ENCODE results near the gene ARAP1. TPM values are rescaled to one million over a fixed set of nuclear protein-coding genes. Genes with fewer than 3 reads are reported as not detected.
A peak's percentile ranks its signal among the peaks of the same experiment; 100 is the strongest.

ARAP1 gene
- total RNA-seq, 2 donors from 2014 or later: 70.4 to 89.8 TPM

GRCh38 chr11:72730243-72730642 is 22.0 kb downstream of the ARAP1 start:
- no peak overlapping the region for H3K27ac ChIP-seq
- H3K36me3 ChIP-seq: no peaks in the 10 kb centered on the region
- no peaks in the 10 kb centered on the region for H3K9me3 ChIP-seq
- H3K4me1 ChIP-seq: no peaks in the 10 kb centered on the region
- no peak for TF ChIP-seq CTCF (IDR thresholded peaks at IDR 0.05)
- intact Hi-C loops (cut with DNase I): no loop called here
- H3K4me3 ChIP-seq: no peak overlapping the region
- no peaks in the 10 kb centered on the region for H3K27me3 ChIP-seq
- no peak overlapping the region for H3K9ac ChIP-seq (ENCODE audit: low read depth in 2 of 2, low read length in 2 of 2)
- DNase-seq: no peak

GRCh38 chr11:72727521-72727920 is 24.7 kb downstream of the ARAP1 start:
- TF ChIP-seq CTCF (IDR thresholded peaks at IDR 0.05): no peak
- intact Hi-C loops (cut with DNase I): loop anchor here (5.0 kb wide), 1 partner anchor 85 kb away; the partner anchor contains the start of gene ATG16L2
- Histone ChIP-seq H3K27ac (no peak overlapping the region), H3K27me3 (no peaks in the 10 kb centered on the region), H3K9me3 (no peaks in the 10 kb centered on the region), H3K36me3 (no peaks in the 10 kb centered on the region), H3K4me3 (no peak overlapping the region), H3K4me1 (peaks cover 4% of the 10 kb centered on the region), H3K9ac (ENCODE audit: low read depth in 2 of 2, low read length in 2 of 2) (no peak overlapping the region)
- no peak for DNase-seq

- no peak for DNase-seq
These were observed 25.7 kb downstream of the ARAP1 start for GRCh38 chr11:72726266-72727220.

GRCh38 chr11:72725724-72726028 is 26.5 kb downstream of the ARAP1 start:
- H3K27ac ChIP-seq: no peak overlapping the region
- no peak for DNase-seq
- peaks cover 10% of the 10 kb centered on the region for H3K4me1 ChIP-seq
- no peak for TF ChIP-seq CTCF (IDR thresholded peaks at IDR 0.05)
- no peaks in the 10 kb centered on the region for H3K9me3 ChIP-seq
- no peaks in the 10 kb centered on the region for H3K27me3 ChIP-seq
- intact Hi-C loops (cut with DNase I): loop anchor here (2.0 to 5.0 kb wide), 2 partner anchors 67 to 87 kb away; partner anchors contain the start of gene ATG16L2
- no peak overlapping the region for H3K9ac ChIP-seq (ENCODE audit: low read depth in 2 of 2, low read length in 2 of 2)
- H3K4me3 ChIP-seq: no peak overlapping the region
- no peaks in the 10 kb centered on the region for H3K36me3 ChIP-seq

More at GRCh38 chr11:72726266-72727220, 25.7 kb downstream of the ARAP1 start:
- no peaks in the 10 kb centered on the region for H3K36me3 ChIP-seq
- peaks cover 5% of the 10 kb centered on the region for H3K4me1 ChIP-seq
- no peak overlapping the region for H3K27ac ChIP-seq
- intact Hi-C loops (cut with DNase I): loop anchor here (5.0 kb wide), 1 partner anchor 86 kb away; the partner anchor contains the start of gene ATG16L2
- H3K9me3 ChIP-seq: no peaks in the 10 kb centered on the region
- H3K27me3 ChIP-seq: no peaks in the 10 kb centered on the region
- no peak overlapping the region for H3K4me3 ChIP-seq
- no peak overlapping the region for H3K9ac ChIP-seq (ENCODE audit: low read depth in 2 of 2, low read length in 2 of 2)
- no peak for TF ChIP-seq CTCF (IDR thresholded peaks at IDR 0.05)

GRCh38 chr11:72724851-72725723 is 27.1 kb downstream of the ARAP1 start:
- H3K4me1 ChIP-seq: peaks cover 16% of the 10 kb centered on the region
- no peak overlapping the region for H3K27ac ChIP-seq

More at GRCh38 chr11:72724851-72725723, 27.1 kb downstream of the ARAP1 start:
- peak; percentile 83 for TF ChIP-seq CTCF (IDR thresholded peaks at IDR 0.05)
- intact Hi-C loops (cut with DNase I): loop anchor here (2.0 to 5.0 kb wide), 3 partner anchors 68 to 452 kb away; partner anchors contain the start of gene ATG16L2
- Histone ChIP-seq H3K9ac (ENCODE audit: low read depth in 2 of 2, low read length in 2 of 2) (no peak overlapping the region), H3K9me3 (no peaks in the 10 kb centered on the region), H3K27me3 (no peaks in the 10 kb centered on the region), H3K4me3 (no peak overlapping the region), H3K36me3 (no peaks in the 10 kb centered on the region)
- DNase-seq: peak; percentile 81

Measured in colonic mucosa (tissue), 4 donors.